GM18526 (cell line): ENCODE data around the gene PPM1F.

Experiments
- POLR2A ChIP-seq: IDR thresholded peaks from 3 replicates; pipeline ENCODE4 v1.6.1; 2011; ENCODE audit not compliant: insufficient read length; ENCODE audit errors: extremely low read depth

The PPM1F gene

DNA sequence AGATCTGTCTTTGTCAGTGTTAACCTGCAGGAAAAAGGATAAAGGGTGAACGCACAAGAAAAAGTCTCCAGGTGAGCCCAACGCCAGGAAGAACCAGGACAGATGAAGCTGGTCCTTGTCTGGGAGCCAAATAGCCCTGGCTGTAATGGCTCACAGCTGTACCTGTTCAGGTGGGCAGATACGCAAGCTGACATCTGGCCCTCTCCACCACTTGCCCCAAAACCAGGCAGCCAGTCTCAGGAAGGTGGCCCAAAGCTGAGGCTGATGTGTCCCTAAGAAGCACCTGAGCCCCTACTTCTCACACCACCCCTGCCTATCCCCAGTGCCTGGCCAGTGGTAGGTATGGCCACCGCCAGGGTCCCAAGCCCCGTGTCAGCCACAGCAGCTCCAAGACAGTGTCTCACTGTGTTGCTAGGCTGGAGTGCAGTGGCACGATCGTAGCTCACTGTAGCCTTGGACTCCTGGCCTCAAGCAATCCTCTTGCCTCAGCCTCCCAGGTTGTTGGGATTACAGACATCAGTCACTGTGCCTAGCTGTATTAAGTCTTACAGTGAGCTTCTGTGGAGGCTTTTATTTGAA lies 15.1 kb upstream of the PPM1F start:
- no peak for TF ChIP-seq POLR2A

DNA sequence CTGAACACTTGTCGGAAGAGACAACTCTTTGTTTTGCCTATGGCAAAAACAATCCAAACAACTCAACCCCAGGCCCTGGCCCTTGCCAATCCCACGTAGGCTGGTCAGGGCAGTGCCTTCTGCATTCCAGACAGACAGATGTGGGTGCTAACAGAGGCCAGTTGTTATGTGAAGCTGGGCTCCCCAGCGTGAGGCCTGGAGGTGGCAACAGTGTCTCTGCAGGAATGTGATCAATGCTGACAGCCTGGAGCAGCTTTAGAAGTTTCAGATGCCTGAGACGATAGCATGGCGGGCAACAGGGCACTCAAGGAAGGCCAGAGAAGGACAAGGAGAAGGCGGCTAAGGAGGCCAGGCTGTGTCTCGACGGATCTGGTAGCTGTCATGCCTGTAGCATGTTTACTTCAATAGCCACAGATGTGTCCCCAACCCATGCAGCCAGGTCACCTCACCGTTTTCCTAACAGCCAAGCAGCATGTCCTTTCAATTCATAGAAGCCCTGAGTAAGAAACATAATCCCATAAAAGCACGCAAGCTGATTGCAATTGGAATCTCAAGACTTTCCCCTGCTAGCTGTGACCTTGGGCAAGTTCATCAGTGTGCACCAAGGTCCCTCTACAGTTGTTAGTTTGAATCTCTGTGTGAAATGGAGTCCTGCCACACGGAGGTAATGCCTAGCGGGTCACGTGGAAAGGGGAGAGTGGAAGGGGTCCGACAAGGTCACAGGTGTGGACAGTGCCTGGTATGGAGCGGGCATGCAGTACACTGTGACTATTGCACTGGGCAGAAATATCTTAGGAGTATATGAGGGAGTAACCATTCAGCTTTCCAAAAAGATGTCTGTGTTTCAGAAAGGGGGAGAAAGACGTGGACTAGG lies 14.2 kb upstream of the PPM1F start:
- TF ChIP-seq POLR2A: no peak

DNA sequence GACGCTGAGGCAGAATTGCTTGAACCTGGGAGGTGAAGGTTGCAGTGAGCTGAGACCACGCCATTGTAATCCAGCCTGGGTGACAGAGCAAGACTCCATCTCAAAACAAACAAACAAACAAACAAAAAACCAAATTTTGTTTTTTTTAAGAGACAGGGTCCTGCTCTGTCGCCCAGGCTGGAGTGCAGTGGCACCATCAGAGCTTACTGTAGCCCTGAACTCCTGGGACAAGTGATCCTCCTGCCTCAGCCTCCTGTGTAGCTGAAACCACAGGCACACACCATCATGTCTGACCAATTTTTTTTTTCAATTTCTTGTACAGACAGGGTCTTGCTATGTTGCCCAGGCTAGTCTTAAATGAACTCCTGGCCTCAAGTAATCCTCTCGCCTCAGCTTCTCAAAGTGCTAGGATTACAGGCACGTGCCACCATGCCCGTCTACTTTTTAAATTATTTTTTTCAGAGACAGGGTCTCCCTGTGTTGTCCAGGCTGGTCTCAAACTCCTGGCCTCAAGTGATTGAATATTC lies 13.2 kb upstream of the PPM1F start:
- TF ChIP-seq POLR2A: no peak

DNA sequence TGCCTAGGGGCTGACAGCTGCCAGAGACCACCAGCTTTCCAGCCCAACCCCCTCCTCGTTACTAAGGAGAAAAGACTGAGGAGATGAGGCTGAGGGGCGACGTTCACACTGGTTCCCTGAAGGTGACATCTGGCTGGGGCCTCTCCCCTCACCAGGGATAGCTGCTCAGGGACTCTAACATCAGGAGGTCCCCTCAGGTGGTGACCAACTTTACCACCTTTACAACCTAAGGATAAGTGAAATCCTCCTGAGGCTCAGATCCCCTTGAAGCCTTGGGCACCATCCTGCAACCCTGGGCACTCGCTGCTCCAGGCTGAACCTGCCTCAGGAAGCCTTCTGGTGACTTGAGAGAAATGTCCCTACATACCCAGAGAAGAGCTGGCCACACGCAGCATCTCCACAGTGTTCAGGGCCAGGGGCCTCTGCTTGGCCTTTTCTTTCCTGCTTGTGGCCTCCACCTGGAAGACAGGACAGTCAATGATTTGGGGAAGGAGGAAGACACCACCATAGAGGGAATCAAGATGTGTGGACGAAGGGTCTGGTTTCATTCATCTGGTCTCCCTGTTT lies 12.4 kb upstream of the PPM1F start:
- no peak for TF ChIP-seq POLR2A

DNA sequence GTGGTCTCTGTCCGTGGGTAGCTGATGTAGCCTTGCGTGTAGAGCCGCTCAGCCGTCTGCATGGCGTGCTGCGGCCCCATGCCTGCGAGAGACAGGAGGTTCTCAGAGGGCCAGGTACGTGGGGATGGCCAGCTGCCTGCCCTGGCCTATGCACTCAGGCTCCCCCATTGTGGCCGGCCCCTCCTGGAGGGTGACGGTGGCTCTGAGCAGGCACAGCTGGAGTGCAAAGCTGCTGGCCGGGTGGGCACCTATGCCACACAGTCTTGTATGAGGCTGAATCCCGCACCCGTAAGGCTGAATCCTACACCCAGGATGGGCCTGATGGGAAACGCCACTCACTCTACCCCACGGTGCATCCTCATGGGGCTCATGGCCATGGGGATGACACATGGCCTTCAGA lies 11.6 kb upstream of the PPM1F start:
- TF ChIP-seq POLR2A: no peak

DNA sequence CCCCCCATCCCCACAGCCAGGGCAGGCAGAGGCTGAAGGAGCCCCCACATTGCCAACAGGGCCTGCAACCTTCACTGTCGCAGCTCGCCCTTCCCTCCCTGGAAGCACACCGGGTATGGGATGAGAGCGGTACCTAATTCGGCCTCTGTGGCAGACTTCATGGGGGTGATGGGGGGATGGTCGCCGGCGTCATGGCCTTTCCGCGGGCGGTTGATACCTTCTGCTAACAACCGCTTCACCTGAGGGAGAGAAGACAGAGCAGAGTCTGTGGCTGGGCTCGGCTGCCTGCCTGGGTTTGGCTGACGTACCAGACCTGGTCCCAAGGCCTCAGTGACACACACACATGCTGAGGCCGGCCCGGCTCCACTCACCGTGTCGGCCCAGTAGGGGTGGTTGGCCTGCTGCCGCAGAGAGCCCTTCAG lies 11.2 kb upstream of the PPM1F start:
- TF ChIP-seq POLR2A: no peak

DNA sequence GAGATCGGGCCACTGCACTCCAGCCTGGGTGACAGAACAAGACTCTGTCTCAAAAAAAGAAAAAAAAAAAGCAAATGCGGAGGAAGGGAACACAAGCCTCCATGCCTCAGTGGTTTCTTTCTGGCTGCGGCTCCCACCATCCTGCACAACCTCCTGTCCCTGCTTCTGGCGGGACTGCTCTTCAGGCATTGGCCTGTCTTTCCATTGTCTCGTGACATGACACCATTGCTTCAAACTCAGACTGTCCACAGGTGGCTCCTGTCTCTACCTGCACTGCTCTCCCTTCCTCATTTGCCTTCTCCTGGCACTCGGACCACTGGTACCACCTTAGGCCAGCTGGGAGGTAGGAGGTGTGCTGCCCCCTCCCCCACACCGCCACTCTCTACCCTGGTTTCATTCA lies 10.6 kb upstream of the PPM1F start:
- TF ChIP-seq POLR2A: no peak

DNA sequence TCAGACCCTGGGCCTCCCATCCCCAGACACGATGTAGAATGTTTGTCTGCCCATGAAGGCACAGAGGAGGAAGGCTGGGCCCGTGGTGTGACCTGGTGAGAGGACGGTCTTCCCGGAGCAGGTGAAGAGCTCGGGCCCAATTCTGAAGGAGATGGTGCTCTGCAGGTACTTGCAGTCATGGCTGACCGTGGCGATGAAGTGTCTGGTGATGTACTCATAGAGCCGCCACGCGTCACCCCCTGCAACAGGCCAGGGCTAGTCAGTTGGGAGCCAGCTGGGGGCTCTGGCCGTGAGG lies 10.0 kb upstream of the PPM1F start:
- no peak for TF ChIP-seq POLR2A

DNA sequence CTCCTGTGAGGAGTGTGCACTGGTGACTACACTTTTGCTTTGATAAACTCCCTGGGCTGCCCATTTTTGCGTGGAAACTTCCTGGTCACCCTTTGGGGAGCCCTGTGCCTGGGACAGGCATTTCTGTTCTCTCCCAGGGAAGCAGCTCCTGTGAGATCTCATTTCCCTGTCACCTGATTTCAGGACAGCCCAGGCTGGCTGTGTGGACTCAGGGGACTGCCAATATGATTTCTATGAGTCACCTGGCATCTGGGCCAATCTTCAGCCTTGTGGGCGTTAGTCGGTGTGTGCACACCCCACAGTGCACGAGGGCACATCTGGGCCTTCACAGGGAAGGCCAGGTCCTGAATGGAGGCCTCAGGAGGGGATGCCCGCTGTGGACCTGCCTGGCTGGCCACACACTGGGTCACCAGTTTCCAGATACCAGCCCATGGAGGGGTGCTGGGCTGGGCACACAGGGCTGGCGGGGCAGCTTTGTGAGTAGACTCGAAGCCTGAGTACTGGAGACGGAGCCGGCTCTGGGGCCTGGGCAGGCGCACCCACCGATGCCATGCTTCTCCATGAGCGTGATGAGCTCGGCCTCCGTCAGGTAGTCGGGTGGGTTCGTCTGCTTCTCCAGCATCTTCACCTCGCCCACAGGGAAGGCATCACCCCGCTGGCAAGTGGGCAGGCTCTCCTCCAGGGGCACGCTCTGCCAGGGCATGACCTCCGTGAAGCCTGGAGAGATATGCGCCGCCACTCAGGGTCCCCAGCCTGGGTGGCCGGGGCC lies 9.4 kb upstream of the PPM1F start:
- no peak for TF ChIP-seq POLR2A

DNA sequence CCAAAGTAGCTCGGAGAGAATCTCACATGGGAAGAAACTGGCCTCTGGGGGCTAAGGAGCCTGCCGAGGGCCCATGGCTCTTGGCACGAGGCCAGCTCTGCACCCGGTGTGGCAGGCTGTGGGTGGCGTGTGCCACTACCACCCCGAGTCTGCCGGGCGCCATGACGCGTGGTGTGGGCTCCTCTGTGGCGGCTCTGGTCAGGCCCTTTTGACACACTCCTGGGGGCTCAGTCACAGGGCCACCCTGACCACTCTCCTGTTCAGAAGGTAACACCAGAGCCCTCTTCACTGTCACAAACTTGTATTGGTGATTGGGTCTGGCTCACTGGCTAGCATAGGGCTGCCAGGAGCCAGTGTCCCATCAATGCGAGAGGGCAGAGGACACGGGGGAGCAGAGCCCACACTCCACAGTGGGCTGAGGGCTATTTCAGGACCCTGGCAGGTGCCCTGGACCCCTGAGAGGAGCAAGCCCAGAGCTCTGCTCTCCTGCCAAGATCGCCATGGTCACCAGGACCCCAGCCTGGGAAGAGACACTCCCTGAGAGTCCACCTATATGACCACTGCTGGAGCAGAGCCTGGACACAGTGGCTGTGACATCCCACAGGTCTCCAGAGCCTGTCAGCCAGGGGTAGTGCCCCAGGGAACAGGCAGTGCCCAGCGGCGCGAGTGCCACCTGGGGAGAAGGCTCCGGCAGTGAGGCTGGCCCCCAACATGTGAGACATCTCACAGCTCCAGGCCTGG lies 8.6 kb upstream of the PPM1F start:
- TF ChIP-seq POLR2A: no peak

DNA sequence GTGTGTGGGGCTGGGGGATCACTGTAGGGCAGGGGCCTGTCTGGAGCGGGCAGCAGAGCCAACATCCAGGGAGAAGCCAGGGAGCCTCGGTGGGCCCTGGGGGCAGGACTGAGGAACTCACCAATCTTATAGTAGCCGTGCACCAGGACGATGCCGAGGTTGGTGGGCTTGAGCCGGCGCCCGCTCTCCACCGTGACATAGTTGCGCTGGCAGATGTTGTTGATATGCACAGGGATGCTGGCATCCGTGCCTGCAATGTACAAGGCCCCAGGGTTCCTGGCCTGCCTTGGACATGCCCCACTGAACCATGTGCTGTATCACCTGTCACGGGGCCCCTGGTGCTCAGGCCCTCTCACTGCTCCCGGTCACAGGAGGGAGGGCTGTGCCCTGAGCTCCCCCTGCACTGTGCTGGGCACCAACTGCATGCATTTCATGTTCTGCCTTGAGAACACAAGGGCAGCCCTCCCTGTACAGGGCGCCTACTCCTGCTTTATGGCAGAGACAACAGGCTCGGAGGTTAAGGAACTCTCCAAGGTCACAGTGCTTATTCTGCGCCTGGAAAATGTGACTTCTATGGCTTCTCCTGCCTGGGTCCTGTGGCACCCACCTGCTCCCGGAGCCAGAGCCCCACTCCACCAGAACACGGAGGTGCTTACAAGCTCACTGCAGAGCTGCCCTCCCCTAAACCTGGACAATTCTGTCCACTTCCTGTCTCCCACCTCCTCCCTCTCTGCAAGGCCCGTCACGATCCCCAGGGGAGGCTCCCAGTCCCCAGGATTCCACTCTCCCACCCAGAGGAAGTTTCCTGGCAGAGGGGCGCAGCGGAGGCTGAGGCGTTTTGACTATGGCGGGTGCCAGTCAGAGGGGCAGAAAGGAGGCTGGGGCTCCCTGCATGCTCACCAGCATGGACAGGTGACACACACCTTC lies 7.8 kb upstream of the PPM1F start:
- no peak for TF ChIP-seq POLR2A

DNA sequence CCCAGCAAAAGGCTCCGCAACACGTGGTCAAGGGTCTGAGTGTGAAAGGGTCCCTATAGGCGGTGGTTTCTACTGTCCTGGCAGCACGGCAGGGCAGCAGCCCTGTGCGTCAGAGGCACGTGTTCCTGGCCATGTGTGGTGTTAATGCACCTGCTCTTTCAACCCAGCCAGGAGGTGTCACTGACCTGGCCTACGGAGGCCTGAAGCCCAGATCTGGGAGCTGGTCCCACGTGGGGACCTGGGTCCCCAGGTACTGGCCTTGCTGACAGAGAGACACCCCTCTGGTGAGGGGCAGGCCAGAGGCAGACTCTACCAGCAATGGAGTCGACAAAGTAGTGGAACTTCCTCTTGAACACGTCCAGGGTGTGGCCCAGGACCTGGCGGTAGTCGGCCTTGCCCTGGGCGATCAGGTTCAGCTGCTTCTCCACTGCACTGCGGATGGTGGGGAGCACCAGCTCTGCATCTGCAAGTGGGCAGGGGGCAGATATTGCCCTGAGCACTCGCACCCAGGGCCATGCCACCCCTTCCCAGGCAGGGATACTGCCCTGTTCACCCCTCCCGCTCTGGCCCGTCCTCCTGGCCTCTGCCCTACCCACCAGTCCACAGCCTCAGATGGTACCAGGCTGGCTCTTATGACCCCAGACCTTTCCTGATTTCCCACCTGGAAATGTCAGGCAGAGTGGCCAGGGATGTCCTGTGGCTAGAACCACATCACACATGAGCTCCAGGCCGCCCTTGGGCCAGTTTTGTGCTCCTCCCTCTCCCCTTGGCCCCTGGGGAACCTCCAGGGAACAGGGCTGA lies 6.8 kb upstream of the PPM1F start:
- TF ChIP-seq POLR2A: no peak

DNA sequence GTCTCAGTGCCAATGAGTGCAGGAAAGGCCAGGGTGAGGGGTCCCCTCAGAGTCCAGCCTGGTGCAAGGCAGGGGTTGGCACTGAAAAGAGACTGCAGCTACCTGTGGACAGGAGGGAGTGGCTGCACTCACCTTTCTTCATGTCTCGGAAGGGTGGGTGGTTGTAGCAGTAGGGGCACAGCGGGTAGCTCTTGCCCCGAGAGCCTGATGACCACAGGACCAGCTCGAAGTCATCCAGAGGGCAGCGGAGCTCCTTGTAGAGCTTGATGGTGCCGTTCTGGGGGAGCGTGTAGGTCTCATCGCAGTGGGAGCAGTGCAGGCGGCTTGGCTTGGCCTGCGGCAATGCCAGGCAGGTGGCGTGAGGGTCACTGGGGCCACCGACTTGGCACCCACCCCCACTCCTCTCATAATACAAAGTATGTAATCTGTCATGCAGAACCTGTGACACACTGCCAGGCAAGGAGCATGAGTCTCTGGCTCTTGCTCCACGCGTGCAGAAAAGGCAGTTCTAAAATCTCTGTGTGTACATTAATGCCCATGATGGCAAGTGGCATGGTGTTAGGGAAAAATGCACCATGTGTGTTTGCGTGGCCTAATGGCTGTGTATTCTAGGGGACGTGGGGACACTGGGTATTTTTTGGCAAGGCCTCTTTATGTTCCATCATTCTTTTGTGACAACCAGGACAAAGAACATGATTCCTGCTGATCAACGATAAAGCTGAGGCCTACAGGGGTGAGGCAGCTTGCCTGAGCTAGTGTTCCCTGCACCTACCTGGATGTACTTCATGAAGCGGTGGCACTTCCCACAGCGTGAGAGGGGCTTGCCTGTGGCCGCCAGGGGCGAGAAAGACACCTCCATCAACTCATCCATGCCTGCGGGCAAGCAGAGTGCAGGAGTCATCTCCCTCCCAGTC lies 6.0 kb upstream of the PPM1F start:
- no peak for TF ChIP-seq POLR2A
